Measurements from ENCODE around the gene ACRV1. TPM values are rescaled to one million over a fixed set of nuclear protein-coding genes. Genes with fewer than 3 reads are reported as not detected.
"Not testable (repeated sequence)": the region's sequence is repeated elsewhere in the genome, so short reads cannot be mapped to it uniquely, and the experiment has no call there.

Gene ACRV1
- total and polyA plus RNA-seq, 2 of the 13 experiments (the other 11 are each of a cell fraction or from before 2014, with no cell fraction given), result not detected

GRCh38 chr11:125720781-125721180 is 40.1 kb upstream of the ACRV1 start (continued):
- no peak for TF ChIP-seq ZNF407 (CRISPR knock-in tag; IDR thresholded peaks at IDR 0.05; ENCODE audit: not compliant biosample characterization)
- no peak for TF ChIP-seq ZNF224 (CRISPR knock-in tag; IDR thresholded peaks at IDR 0.05)
- TF ChIP-seq SP2 (CRISPR knock-in tag; IDR thresholded peaks at IDR 0.05), result no peak
- TF ChIP-seq, protein P1, sequence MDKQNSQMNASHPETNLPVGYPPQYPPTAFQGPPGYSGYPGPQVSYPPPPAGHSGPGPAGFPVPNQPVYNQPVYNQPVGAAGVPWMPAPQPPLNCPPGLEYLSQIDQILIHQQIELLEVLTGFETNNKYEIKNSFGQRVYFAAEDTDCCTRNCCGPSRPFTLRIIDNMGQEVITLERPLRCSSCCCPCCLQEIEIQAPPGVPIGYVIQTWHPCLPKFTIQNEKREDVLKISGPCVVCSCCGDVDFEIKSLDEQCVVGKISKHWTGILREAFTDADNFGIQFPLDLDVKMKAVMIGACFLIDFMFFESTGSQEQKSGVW (CRISPR knock-in tag; IDR thresholded peaks at IDR 0.05; ENCODE audit: borderline replicate concordance), result no peak
- TF ChIP-seq PAX8 (CRISPR knock-in tag; IDR thresholded peaks at IDR 0.05; ENCODE audit: borderline replicate concordance), result no peak
- no peak for TF ChIP-seq RFXAP (CRISPR knock-in tag; IDR thresholded peaks at IDR 0.05; ENCODE audit: borderline replicate concordance)
- TF ChIP-seq ZNF329 (CRISPR knock-in tag; IDR thresholded peaks at IDR 0.05; ENCODE audit: low read depth), result no peak

DNA sequence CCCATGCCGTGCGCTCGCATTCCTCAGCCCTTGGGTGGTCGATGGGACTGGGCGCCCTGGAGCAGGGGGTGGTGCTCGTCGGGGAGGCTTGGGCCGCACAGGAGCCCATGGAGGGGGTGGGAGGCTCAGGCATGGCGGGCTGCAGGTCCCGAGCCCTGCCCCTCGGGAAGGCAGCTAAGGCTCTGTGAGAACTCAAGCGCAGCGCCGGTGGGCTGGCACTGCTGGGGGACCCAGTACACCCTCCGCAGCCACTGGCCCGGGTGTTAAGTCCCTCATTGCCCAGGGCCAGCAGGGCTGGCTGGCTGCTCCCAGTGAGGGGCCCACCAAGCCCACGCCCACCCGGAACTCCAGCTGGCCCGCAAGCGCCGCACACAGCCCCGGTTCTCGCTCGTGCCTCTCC is 24.0 kb upstream of the ACRV1 start:
- H3K9ac ChIP-seq (ENCODE audit: insufficient read depth, low read depth, low read length); CTCF ChIA-PET (ENCODE audit: low intra/inter-chr PET ratio, low total read pairs); POLR2A ChIA-PET: not testable (repeated sequence)

More for the DNA sequence above, 24.0 kb upstream of the ACRV1 start:
- H3K4me2 ChIP-seq (ENCODE audit: low read depth, low read length); H3K79me2 ChIP-seq (ENCODE audit: insufficient read depth, low read length); FAIRE-seq; H2AFZ ChIP-seq (ENCODE audit: low read length); H3K36me3 ChIP-seq (replicated peaks in 1 of 2; ENCODE audit: control insufficient read depth in 1 of 2, insufficient read depth in 2 of 2, low read length in 2 of 2); in situ Hi-C loops (cut with HindIII; ENCODE audit: extremely low pct_ligation_motif_present, low pct_unique_long_range_greater_than_20kb); ATAC-seq; BruUV-seq (replicated peaks); H3K27ac ChIP-seq (ENCODE audit: extremely low read length, insufficient read depth, low read length); H3K27me3 ChIP-seq (ENCODE audit: control insufficient read depth in 1 of 2, insufficient read depth in 2 of 2, low read length in 2 of 2); H3K4me3 ChIP-seq (replicated peaks in 1 of 3; ENCODE audit: insufficient read depth in 1 of 3, low read depth in 2 of 3, low read length in 3 of 3); intact Hi-C loops (cut with micrococcal nuclease; ENCODE audit: unreplicated experiment); H3K9me3 ChIP-seq (ENCODE audit: low read length); H3K4me1 ChIP-seq (ENCODE audit: insufficient read depth, low read length); H4K20me1 ChIP-seq (ENCODE audit: insufficient read depth, low read length); DNase-seq (ENCODE audit: low spot score): not testable (repeated sequence)
- 57% methylated on average over 6 of the region's 24 CpGs for WGBS (ENCODE audit: low lambda C conversion rate)

Data from HepG2 (cell line).